Measurements from ENCODE around the gene PDE2A.

Gene PDE2A

DNA sequence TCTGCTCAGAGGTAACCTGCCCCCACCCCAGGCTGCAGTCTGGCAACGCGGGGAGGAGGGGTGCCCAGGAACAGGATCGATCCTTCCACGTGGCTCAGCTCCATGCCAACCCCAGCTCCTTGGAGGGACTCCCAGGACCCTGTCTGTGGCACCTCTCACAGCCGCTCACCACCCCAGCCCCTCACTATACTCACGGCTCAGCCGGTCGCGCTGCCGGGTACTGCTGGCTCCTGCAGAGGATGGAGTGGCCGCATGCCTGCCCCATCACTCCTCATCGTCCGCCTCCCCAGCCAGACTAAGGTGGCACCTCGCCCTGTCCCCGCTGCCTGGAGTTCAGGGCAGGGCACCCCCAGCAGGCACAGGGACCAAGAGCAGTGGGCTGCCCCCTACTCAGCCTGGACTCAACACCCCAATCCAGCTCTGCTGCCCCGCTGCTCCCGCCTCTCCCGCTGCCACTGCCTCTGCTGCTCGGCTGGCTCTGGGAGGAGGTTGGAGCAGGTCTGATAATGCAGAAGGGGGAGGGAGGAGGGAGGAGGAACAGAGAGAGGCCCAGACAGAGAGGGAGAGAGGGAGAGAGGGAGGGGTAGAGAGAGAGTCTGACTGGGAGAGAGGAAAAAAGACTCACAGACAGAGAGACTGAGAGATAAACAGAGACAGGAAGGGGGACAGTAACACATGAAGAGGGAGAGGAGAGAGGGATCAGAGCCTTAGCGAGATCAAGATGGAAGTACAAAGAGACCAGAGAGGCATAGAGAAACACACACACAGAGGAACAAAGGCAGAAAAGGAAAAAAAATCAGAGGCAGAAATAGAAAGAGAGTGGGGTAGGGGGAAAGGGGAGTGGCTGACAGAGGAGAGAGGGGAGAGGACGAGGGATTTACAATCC, at the start of gene PDE2A:
TSS of gene PDE2A (minus strand) at position 480 of the 886 bp plus-strand sequence. CDS start at position 265, 215 bp downstream.
- DNase-seq (ENCODE audit: low read depth, low spot score), result no peak

DNA sequence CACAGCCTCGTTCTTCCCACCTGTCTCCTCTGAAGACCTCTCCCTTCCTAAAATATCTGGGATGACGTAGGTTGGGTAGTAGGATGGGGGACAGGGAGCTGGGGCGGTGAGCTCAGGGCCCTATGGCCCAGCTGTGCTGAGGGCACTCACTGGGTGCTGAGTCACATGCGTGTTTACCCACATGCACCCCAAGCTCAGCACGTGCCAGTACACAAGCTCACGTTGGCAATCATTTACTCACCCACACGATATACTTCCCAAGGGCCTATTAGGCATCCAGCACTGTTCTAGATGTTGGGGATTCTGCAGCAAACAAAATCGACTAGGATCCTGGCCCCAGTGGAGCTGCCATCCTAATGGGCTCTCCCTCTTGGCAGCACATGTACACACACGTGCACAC, 49.3 kb upstream of the PDE2A start:
- DNase-seq (ENCODE audit: low read depth, low spot score), result no peak

DNA sequence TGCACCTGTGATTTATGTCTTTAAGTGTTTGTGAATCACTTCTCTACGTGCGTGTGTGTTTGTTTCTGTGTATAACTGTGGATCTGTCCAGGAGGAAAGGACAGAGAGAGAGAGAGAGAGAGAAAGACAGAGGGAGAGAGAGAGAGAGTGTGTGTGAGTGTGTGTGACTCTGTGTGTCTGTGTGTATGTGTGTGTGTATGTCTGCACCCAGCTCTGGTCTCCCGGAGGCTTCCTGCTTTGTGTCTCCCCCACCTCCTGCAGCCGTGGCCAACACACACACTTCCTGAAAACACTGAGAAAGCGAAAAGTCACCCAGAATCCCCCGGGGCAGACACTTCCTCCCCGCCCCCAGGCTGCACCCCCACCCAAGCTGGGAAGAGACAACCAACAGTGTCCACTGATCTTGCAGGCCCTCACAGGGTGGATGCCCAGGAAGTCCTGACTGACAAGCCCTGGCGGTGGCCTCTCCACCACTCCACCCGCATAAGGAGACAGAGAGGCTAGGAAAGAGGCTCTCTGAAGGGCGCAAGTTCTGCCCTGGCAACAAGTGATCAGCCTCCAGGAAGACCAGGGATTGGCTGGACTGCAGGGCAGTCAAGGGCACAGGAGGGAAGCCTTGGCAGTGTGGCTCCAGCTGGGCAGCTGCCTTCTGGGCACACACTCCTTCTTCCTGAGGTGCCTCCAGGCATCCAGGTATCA, 48.0 kb upstream of the PDE2A start:
- DNase-seq (ENCODE audit: low read depth, low spot score), result peak; percentile 71

DNA sequence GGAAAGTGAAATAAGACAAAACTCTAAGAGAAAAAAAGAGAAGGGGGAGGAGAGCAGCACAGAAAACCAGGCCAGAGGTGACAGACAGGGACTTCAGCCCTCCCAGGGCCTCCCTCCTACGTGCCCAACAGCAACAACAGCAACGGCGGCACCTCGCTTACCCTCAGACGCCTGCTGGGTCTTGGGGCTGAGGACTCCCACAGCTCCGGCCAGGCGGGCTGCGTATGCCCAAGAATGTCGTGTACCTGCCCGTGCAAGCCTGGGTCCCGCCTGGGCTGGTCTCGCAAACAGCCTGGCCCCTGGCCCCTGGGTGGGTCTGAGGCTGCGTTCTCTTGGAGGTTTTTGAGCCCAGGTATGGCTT, 47.4 kb upstream of the PDE2A start:
- no peak for DNase-seq (ENCODE audit: low read depth, low spot score)

DNA sequence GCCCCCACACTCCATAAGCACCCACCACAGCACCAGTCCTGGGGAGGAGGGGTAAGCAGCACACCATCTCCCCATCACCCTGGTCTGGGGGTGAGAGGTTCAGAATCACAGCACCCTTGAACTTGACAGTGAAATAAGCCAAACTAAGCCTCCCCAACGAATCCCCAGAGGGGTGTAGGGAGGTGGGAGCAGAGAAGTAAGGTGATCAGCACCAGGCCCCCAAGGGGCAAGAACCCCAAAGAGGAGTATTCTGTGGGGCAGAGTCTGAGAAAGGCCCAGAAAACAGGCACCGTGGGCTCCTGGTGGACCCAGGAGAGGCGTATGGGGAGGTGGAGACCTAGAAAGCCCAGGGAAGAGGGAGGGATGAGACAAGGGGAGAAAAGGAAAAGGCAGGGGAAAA, 47.1 kb upstream of the PDE2A start:
- DNase-seq (ENCODE audit: low read depth, low spot score), result no peak

DNA sequence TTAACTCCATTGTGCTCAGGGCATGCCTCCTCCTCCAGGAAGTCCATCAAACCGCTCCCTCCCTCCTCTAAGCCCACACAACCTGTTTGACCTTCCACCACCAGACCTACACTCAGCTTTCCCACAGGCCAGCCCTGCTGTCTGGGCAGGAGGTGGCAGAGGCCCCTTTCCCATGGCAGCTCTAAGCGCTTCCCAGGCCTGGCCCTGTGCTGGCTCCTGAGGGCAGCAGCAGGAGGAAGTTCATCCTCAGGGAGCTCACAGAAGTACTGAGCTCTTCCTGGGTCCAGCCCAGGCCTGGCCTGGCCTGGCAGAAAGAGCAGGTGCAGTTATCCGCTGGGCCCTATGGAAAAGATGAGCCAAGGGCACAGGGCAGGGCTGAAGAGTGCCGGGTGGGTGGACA, 46.6 kb upstream of the PDE2A start:
- DNase-seq (ENCODE audit: low read depth, low spot score), result no peak

DNA sequence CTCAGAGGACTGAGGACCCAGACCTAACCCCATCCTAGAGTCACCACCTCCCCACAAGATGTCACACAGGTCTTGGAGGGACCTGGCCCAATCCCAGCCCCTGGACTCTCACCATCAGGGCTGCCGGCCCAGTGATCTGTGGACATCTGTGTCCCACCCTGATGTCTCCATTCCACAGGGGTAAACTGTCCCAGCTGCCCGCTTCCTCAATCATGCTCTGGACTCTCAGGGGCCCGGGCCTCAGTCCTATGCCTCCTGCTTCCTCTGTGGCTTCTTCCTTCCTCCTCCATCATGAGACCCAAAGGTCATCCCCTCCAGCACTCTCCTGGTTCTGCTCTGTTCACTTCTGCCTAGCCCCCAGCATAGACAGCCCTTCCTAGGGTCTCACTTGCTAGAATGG, 45.8 kb upstream of the PDE2A start:
- no peak for DNase-seq (ENCODE audit: low read depth, low spot score)

DNA sequence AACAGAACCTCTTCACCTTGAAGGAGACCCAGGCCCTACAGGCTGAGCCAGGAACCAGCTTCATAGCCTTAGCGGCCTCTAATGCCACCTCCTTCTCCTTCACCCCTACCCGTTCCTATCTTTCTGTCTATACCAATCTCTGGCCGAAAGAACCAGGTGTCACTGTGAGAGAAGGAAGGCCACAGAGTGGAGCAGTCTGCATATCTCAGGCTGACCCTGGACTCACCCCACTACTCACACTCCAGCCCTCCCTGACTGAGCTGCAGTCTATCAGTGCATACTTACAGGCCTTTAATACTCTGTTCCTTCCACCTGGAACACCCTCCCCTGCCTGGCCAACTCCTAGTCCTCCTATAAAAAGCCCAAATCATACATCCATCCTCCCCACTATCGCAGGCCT, 45.3 kb upstream of the PDE2A start:
- no peak for DNase-seq (ENCODE audit: low read depth, low spot score)

DNA sequence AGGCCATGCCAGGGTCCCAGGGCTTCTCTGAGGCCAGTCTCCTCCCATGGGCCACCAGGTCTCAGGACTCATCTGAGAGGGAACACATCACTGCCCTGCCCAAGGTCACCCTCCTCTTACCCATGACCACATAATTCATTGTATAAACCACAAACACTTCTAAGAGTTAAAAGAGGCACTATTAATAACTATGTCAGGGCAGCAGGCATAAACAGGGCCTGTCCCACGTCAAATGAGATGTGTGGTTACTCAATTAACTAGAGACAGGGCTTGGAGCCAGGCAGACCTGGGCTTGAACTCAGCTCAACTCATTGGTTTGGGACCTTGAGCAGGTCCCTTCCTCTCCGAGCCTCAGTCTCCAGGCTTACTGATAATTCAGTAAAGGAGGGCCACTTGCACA, 44.9 kb upstream of the PDE2A start:
- DNase-seq (ENCODE audit: low read depth, low spot score), result no peak

DNA sequence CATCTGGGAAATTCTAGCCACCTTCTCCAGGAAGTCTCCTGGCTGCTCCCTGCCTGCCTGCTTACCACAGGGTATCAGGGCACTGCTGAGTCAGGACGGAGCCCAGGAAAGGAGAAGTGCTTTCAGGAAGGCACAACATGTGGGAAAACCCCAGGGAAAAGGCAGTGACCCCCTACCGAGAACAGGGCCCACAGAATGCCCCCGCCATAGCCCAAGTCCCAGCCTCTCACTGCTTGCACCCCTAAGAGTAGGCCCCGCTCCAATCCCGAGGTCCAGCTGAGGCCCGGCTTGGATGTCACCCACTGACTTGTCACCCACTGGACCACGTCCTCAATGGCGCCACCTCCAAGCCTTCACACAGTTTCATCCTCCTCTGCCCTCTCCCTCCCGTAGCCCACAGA, 43.9 kb upstream of the PDE2A start:
- no peak for DNase-seq (ENCODE audit: low read depth, low spot score)

DNA sequence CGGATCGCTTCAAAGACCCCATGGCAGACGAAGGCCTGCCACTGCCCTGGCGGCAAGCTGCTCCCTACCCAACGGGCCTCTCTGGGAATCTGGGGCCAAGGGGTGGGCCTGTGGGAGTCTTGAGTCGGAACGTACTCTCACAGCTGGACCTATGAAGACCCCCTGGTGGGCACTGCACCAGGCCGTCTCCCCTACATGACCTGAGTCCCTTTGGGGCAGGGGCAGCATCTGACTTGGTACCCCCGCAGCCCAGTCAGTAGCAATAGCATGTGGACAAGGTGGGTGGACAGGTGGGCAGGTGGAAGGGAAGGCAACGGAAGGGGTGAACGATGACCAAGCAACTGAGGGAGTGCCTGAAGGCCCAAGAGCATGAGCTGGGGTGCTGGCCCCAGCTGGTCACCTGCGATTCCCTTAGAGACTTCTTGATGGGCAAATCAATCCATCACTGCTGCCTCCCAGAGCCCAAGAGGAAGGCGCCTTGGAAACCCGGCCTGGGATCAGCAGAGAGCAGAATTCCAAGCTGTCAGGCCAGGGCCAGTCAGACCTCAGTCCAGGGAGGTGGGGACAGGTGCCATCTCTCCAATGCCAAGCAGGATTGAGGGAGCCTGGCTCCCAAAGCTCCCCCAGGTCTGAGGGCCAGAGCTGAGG, 42.7 kb upstream of the PDE2A start:
- DNase-seq (ENCODE audit: low read depth, low spot score), result no peak

DNA sequence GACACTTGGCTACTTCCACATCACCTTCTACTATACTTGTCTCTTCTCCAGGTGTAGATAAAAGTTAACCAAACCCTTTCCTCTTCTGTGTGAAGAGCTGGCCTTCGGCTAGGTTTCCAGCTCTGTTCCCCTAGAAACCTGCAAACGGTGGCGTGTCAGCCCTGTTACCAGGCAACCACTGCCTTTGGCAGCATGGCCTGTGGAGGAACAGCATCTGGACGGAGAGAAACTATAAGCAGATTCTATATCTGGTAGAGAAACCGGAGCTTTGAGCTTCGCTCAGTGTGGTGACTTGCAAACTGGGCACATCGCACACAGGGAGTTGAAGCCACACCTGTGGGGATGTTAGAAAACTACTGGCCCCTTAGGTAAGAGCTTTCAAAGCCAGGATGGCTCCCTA, 42.1 kb upstream of the PDE2A start:
- no peak for DNase-seq (ENCODE audit: low read depth, low spot score)

DNA sequence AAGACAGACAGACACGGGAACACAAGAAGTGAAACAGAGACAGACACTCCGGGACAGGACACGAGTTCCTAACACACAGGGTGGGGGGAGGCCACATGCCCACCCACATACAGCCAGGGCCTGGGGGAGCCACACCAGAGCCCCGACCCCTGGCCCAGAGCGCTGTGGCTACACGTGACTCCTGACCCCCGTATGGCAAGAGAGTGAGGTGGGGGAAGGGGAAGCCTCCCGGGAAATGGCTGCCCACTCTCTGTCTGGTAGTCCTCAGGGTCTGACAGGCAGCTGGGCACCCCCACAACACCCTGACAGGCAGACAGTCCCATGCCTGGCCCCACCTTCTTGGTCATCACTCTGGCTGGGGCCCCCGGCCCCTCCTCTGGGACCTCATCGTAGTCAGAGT, 38.6 kb upstream of the PDE2A start:
- DNase-seq (ENCODE audit: low read depth, low spot score), result no peak

DNA sequence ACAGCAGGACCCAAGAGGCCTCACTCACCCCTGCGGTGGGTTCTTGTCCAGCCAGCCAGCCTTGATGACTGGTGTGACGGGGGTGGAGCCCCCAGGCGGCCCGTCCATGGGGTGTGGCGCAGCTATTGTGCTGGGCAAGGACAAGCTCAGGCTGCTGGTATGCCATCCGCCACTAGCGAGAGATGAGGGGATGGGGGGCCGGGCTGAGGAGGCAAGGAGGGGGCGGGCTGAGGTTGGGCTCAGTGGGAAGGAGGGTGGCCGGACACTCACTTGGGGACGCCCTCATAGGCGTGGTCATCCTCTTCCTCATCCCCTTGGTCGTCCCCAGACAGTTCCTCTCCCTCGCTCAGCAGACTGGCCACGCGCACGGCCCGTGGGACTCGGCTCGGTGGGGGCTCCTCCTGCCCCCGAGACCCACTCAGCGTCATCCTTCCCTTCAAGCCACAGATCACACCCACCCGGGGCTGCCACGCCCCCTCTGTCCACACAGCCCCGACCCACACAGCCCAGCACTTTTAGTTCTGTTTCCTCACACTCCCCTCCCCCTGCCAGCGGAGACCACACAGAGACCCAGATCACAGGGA, 38.0 kb upstream of the PDE2A start:
- no peak for DNase-seq (ENCODE audit: low read depth, low spot score)

DNA sequence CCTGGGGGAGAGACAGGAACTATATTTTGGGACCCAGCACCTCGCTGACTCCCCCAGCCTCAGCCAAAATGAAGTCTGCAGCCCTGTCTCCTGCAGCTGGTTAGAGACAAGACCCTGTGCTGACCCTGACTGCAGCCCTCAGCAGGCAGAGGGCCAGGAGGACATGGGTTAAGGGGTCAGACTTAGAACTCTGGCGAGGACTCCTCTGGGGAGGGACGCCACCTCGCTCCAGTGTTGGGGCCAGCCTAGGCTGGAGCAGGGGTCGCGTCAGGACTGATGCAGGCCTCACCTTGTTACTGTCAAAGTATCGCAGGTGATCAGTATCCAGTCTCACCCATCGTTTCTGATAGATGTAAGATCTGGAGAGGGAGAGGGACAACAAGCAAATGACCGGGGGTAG, 36.9 kb upstream of the PDE2A start:
- no peak for DNase-seq (ENCODE audit: low read depth, low spot score)

DNA sequence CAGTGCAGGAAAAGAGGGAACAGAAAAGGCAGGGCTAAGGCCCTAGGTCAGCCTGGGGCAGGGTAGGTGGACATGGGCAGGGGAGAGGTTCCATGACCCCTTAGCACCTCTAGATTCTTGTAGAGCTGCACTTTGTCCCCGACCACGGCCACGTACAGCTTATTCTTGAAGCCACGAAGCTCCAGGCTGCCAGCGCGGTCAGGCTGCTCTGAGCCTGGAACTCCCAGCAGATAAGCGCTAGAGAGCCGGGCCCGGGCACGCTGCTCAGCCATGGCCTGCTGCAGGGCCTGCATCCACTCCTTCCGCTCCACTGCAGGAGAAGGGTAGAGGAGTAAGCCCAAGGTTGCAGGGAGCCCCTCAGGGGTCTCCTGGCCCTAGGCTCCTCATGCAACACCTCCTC, 36.1 kb upstream of the PDE2A start:
- DNase-seq (ENCODE audit: low read depth, low spot score), result no peak

DNA sequence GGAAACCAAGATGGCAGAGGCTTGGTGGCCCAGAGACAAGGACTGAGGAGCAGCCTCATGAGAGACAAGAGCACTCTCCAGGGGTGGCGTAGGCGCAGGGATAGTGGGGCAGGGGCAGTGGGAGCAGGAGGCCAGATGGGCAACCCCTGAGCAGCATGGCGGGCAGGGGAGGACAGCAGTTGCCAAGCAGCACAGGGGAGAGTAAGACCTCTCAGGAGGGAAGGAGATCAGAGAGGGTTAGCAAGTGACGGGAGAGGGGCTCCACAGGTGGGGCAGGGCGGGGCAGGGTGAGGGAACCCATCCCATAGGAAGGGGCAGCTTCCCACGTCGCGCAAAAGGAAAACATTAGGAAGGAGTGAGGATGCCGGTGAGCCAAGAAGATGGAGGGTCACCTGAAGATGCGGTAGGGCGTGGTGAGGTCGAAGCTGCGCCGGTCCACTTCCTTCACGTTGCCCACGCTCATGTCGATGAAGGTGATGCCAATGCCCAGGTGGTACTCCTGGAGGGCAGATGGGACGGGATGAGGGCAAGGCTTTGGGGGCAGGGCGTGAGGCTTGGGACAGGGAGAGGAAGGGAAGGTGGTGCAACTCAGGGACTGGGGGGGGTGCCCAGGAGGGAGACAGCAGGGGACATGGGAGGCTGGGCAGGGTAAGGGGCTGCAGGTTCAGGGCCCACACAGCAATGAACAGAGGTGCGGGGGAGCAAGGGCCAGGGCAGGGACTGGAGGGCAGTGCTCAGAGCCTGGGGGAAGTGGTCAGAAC, 35.4 kb upstream of the PDE2A start:
- DNase-seq (ENCODE audit: low read depth, low spot score), result no peak

DNA sequence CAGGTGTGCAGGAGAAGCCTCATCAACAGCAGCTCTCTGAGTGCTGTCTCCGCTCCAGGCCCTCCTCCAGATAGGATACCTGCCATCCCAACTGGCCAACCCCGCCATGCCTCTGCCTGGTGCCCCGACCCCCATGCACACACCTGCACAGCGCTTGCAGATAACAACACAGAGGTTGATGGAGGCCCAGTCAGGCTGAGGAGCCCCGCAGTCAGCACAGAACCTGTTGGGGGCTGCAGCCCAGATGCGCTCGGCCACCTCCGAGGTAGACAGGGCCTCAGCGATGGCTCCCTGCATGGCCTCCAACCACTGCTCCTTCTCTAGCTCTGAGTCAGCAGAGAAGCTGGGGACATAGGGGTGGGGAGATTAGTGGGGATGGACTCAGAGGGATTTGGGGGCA, 32.8 kb upstream of the PDE2A start:
- DNase-seq (ENCODE audit: low read depth, low spot score), result no peak

DNA sequence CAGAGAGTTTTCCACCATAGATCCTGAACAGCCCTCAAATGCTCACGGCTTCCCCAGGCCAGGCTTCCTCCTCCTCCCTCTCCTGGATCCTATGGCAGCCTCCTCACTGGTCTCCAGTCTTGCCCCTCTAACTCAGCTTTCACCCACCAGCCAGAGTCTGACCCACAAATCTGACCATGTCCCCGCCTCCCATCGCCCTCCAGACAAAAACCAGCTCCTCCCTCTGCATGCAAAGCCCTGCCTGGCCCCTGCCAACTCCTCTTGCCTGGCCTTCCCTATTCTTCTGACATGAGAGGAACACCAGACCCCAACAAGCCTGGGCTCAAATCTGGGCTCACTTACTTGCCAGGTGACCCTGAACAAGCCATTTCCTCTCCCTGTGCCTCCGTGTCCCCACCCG, 32.4 kb upstream of the PDE2A start:
- DNase-seq (ENCODE audit: low read depth, low spot score), result no peak

DNA sequence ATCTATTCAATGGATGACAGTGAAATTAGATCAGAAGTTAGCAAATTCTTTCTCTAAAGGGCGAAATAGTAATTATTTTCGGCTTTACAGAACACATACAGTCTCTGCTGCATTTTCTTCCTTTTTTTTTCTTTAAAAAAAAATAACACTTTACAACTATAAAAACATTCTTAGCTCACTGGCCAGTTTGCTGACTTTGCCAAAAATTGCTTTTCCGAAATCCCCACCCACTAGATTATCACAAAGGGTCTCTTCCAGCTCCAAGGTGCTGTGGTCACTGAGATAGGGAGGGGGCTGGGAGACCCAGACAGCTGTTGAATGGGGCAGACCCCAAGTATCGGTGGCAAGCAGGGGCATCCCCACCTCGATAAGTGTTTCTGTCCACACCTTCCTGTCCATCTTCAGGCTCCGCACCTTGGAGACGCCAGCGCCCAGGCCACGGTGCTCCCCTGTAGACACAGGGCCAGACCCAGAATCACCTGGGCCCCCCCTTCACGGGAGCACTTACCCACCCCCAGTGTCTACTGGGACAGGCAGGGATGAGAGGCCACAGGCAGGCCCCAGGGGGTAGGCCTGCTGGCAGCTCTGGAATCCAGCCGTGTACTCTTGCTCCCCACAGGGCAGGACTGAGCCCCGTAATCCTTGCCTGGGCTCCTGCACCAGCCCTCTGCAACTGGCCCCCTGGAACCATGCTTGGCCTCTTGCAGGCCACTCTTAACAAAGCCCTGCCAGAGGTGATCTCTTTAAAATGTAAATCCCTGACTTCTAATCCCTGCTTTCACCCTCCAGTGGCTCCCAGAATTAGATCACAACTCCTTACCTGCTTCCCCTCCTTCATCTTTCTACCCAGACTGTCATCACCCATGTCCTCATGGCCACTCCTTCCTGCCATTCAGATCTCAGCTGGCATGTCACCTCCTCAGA, 31.5 kb upstream of the PDE2A start:
- DNase-seq (ENCODE audit: low read depth, low spot score), result no peak

Measured in smooth muscle cell of the brain vasculature (primary cell).